DOHH2 (cell line): ENCODE results near the gene BAIAP2L1.
"Not testable (repeated sequence)": the region's sequence is repeated elsewhere in the genome, so short reads cannot be mapped to it uniquely, and the experiment has no call there.

ENCODE experiments used
- H3F3A ChIP-seq: fragments of 200-600 bp; sonication (generic), shearing (Covaris generic); 2 replicates; pipeline ENCODE4 v1.6.0; 2016; ENCODE audit warnings: antibody characterized with exemption, mild to moderate bottlenecking; ENCODE audit not compliant: control insufficient read depth, insufficient read depth
- H3K27ac ChIP-seq: fragments of 200-600 bp; sonication (generic); 2 replicates; pipeline ENCODE4 v1.5.1; 2014; ENCODE audit warnings: low read depth, mild to moderate bottlenecking, low read length, moderate library complexity
- H3K27me3 ChIP-seq: fragments of 200-600 bp; sonication (generic); 2 replicates; pipeline ENCODE4 v1.6.1; 2014; ENCODE audit warnings: mild to moderate bottlenecking, low read length, mixed read lengths; ENCODE audit not compliant: control insufficient read depth
- H3K36me3 ChIP-seq: fragments of 200-600 bp; sonication (generic); 2 replicates; pipeline ENCODE4 v1.6.1; 2014; ENCODE audit warnings: mild to moderate bottlenecking, low read length, moderate library complexity, mixed read lengths; ENCODE audit not compliant: control insufficient read depth
- H3K4me1 ChIP-seq: fragments of 200-600 bp; sonication (generic); 2 replicates; pipeline ENCODE4 v1.6.1; 2014; ENCODE audit warnings: mild to moderate bottlenecking, low read length, mixed read lengths; ENCODE audit not compliant: control insufficient read depth
- H3K4me2 ChIP-seq: fragments of 200-600 bp; sonication (generic); 2 replicates; pipeline ENCODE4 v1.6.0; 2014; ENCODE audit warnings: mild to moderate bottlenecking, low read length, moderate library complexity
- H3K4me3 ChIP-seq: fragments of 200-600 bp; sonication (generic); 2 replicates; pipeline ENCODE4 v1.5.1; 2014; ENCODE audit warnings: mild to moderate bottlenecking, low read length, mixed read lengths
- H3K79me2 ChIP-seq: fragments of 200-600 bp; sonication (generic); 2 replicates; pipeline ENCODE4 v1.6.1; 2014; ENCODE audit warnings: mild to moderate bottlenecking, low read length, mixed read lengths; ENCODE audit not compliant: control insufficient read depth
- H3K9me2 ChIP-seq: fragments of 200-600 bp; sonication (generic); replicated peaks from 2 replicates; pipeline ENCODE4 v1.6.1; 2014; ENCODE audit warnings: mild to moderate bottlenecking, low read length, mixed read lengths; ENCODE audit not compliant: control insufficient read depth
- H3K9me3 ChIP-seq: fragments of 200-600 bp; sonication (generic); 2 replicates; pipeline ENCODE4 v1.6.1; 2014; ENCODE audit warnings: antibody characterized with exemption, low read length, mixed read lengths; ENCODE audit not compliant: control insufficient read depth, insufficient read depth
- H4K20me1 ChIP-seq: fragments of 200-600 bp; sonication (generic); 2 replicates; pipeline ENCODE4 v1.6.0; 2014; ENCODE audit warnings: low read depth, mild to moderate bottlenecking, antibody characterized with exemption, low read length, moderate library complexity; ENCODE audit not compliant: control insufficient read depth, insufficient read depth
- CTCF ChIP-seq: fragments of 200-600 bp; sonication (generic); IDR thresholded peaks from one replicate; pipeline ENCODE4 v1.5.1; 2014; ENCODE audit warnings: antibody characterized with exemption, mild to moderate bottlenecking, low read depth, low read length; ENCODE audit not compliant: poor library complexity, severe bottlenecking
- EZH2phosphoT487 ChIP-seq: fragments of 200-600 bp; sonication (generic); IDR thresholded peaks from 2 replicates; pipeline ENCODE4 v1.6.1; 2017; ENCODE audit warnings: borderline replicate concordance, mild to moderate bottlenecking, antibody characterized with exemption, low read length, moderate library complexity, mixed read lengths

BAIAP2L1 gene

GRCh38 chr7:98394377-98394836 is 6.5 kb downstream of the BAIAP2L1 start:
- H3K9me2 ChIP-seq, result no peaks in the 10 kb centered on the region
- no peaks in the 10 kb centered on the region for H3K9me3 ChIP-seq
- H3K4me3 ChIP-seq, result no peak overlapping the region
- no peak for TF ChIP-seq EZH2phosphoT487
- TF ChIP-seq CTCF, result no peak
- peaks cover 15% of the 10 kb centered on the region for H3K4me1 ChIP-seq
- H3K27me3 ChIP-seq, result peaks cover 14% of the 10 kb centered on the region
- H3K27ac ChIP-seq, result no peak overlapping the region
- peaks cover 6% of the 10 kb centered on the region; the same call in 1 of the 2 replicates for H4K20me1 ChIP-seq
- H3F3A ChIP-seq, result peaks cover 6% of the 10 kb centered on the region
- no peak overlapping the region for H3K4me2 ChIP-seq
- no peaks in the 10 kb centered on the region for H3K36me3 ChIP-seq
- H3K79me2 ChIP-seq, result 0 out of 2 replicates have a peak, but pooled peaks cover 2% of the 10 kb centered on the region

GRCh38 chr7:98387544-98388226 is 13.2 kb downstream of the BAIAP2L1 start:
- Histone ChIP-seq H4K20me1 (no peaks in the 10 kb centered on the region), H3K27ac (no peak overlapping the region), H3K36me3 (no peaks in the 10 kb centered on the region), H3K4me3 (no peak overlapping the region), H3K4me2 (no peak overlapping the region), H3F3A (no peaks in the 10 kb centered on the region), H3K9me2 (no peaks in the 10 kb centered on the region), H3K79me2 (no peaks in the 10 kb centered on the region), H3K9me3 (no peaks in the 10 kb centered on the region), H3K27me3 (no peaks in the 10 kb centered on the region), H3K4me1 (no peaks in the 10 kb centered on the region)
- TF ChIP-seq EZH2phosphoT487 (no peak), CTCF (no peak)

- no peaks in the 10 kb centered on the region for H3F3A ChIP-seq
- no peak overlapping the region for H3K4me3 ChIP-seq
- no peaks in the 10 kb centered on the region for H3K9me2 ChIP-seq
- H3K27ac ChIP-seq, result no peak overlapping the region
- H3K79me2 ChIP-seq, result no peaks in the 10 kb centered on the region
- no peaks in the 10 kb centered on the region for H4K20me1 ChIP-seq
- H3K9me3 ChIP-seq, result no peaks in the 10 kb centered on the region
- H3K4me1 ChIP-seq, result no peaks in the 10 kb centered on the region
- H3K36me3 ChIP-seq, result no peaks in the 10 kb centered on the region
- H3K27me3 ChIP-seq, result no peaks in the 10 kb centered on the region
- H3K4me2 ChIP-seq, result no peak overlapping the region
- TF ChIP-seq CTCF (no peak), EZH2phosphoT487 (no peak)
Observed at GRCh38 chr7:98387131-98387530, 13.8 kb downstream of the BAIAP2L1 start.

- not testable (repeated sequence) for H3K9me2 ChIP-seq, H3K36me3 ChIP-seq, H3K4me3 ChIP-seq, H4K20me1 ChIP-seq, H3K79me2 ChIP-seq, H3K4me1 ChIP-seq, H3K27me3 ChIP-seq, H3K4me2 ChIP-seq, H3K9me3 ChIP-seq, H3F3A ChIP-seq, H3K27ac ChIP-seq
Observed at GRCh38 chr7:98385532-98385931, 15.4 kb downstream of the BAIAP2L1 start.
